BE2C (cell line): ENCODE measurements around the gene SLC23A2.

Experiments
- DNase-seq: peaks from one replicate; pipeline ENCODE4 v3.0.0-alpha.2; 2020
- H3K27me3 ChIP-seq: fragments of 250-450 bp; sonication (Bioruptor Pico); 2 replicates; pipeline ENCODE4 v1.5.1; 2020; ENCODE audit warnings: mild to moderate bottlenecking
- H3K36me3 ChIP-seq: fragments of 250-450 bp; sonication (Bioruptor Pico); 2 replicates; pipeline ENCODE4 v1.5.1; 2020; ENCODE audit warnings: mild to moderate bottlenecking
- H3K4me1 ChIP-seq: fragments of 250-450 bp; sonication (Bioruptor Pico); 2 replicates; pipeline ENCODE4 v1.5.1; 2020
- H3K4me3 ChIP-seq: 2 replicates; pipeline ENCODE4 v1.5.1; 2011; ENCODE audit warnings: low read depth, low read length
- H3K9me3 ChIP-seq: fragments of 250-450 bp; sonication (Bioruptor Pico); 2 replicates; pipeline ENCODE4 v1.5.1; 2020
- CTCF ChIP-seq: IDR thresholded peaks from 2 replicates; pipeline ENCODE4 v1.5.1; 2012; ENCODE audit warnings: mild to moderate bottlenecking, low read depth, low read length

The SLC23A2 gene

GRCh38 chr20:4920131-4920530 is 81.2 kb downstream of the SLC23A2 start:
- H3K4me1 ChIP-seq, result peaks cover 8% of the 10 kb centered on the region
- H3K9me3 ChIP-seq, result no peaks in the 10 kb centered on the region
- DNase-seq, result no peak
- no peak for TF ChIP-seq CTCF
- no peaks in the 10 kb centered on the region for H3K36me3 ChIP-seq
- no peak overlapping the region for H3K4me3 ChIP-seq
- H3K27me3 ChIP-seq, result no peaks in the 10 kb centered on the region

- Histone ChIP-seq H3K4me1 (peaks cover 8% of the 10 kb centered on the region), H3K36me3 (no peaks in the 10 kb centered on the region), H3K9me3 (no peaks in the 10 kb centered on the region), H3K4me3 (no peak overlapping the region), H3K27me3 (no peaks in the 10 kb centered on the region)
- DNase-seq, result no peak
- TF ChIP-seq CTCF, result no peak
Observed at GRCh38 chr20:4919047-4919704, 82.1 kb downstream of the SLC23A2 start.

- no peaks in the 10 kb centered on the region for H3K27me3 ChIP-seq
- H3K4me3 ChIP-seq, result no peak overlapping the region
- no peaks in the 10 kb centered on the region for H3K9me3 ChIP-seq
- H3K4me1 ChIP-seq, result peaks cover 8% of the 10 kb centered on the region
- no peak for TF ChIP-seq CTCF
- no peaks in the 10 kb centered on the region for H3K36me3 ChIP-seq
- DNase-seq, result no peak
Observed at GRCh38 chr20:4918473-4918872, 82.8 kb downstream of the SLC23A2 start.

- Histone ChIP-seq H3K4me3 (no peak overlapping the region), H3K27me3 (no peaks in the 10 kb centered on the region), H3K4me1 (peaks cover 8% of the 10 kb centered on the region), H3K36me3 (no peaks in the 10 kb centered on the region), H3K9me3 (no peaks in the 10 kb centered on the region)
- DNase-seq, result no peak
- TF ChIP-seq CTCF, result no peak
Observed at GRCh38 chr20:4916971-4917881, 84.1 kb downstream of the SLC23A2 start.

- no peak overlapping the region for H3K4me3 ChIP-seq
- DNase-seq, result no peak
- no peaks in the 10 kb centered on the region for H3K9me3 ChIP-seq
- H3K27me3 ChIP-seq, result no peaks in the 10 kb centered on the region
- no peak for TF ChIP-seq CTCF
- H3K4me1 ChIP-seq, result no peaks in the 10 kb centered on the region
- H3K36me3 ChIP-seq, result no peaks in the 10 kb centered on the region; the same call in 1 of the 2 replicates
Observed at GRCh38 chr20:4913147-4913546, 88.2 kb downstream of the SLC23A2 start.
